HG02623 (cell line): ENCODE data around the gene DYDC2.

Experiments used
- ATAC-seq: cut with Tn5 transposase; IDR thresholded peaks from one replicate; pipeline ENCODE4 v1.9.1; 2021; ENCODE audit warnings: moderate library complexity; ENCODE audit not compliant: unreplicated experiment

The DYDC2 gene

DNA sequence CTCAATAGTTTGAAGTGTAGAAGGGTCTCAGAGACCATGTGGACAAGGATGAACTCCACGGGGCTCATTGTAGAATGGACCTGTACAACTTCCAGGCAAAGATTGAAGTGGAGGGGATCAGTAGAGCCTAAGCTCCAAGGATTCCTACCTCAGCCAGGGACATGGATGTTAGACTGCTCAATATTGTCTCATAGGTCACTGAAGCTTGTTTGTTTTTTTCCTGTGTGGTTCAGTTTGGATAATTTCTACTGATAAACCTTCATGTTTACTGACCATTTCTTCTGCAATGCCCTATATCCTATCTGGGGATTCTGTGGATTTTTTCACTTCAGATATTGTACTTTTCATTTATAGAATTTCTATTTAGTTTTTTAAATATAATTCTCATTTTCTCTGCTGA is 8.9 kb downstream of the DYDC2 start:
- ATAC-seq: no peak

DNA sequence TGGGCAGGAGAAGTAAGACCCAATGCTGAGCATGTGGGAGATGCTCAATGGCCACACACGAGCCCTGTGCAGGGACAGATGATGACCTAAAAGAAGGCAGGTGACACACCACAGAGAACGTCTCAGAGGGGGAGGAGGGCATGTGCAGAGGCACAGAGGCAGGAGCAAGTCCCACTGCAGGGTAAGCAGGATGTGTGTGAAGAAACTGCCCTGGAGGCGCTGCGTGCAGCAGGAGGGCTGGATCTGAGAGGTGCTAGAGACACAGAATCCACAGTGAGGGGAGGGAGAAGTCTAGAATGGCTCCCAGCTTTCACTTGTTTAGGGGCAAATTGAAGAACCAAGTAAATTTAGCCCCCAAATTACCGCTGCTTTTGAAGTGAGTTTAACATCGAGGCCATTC is 14.9 kb downstream of the DYDC2 start:
- ATAC-seq: no peak

GRCh38 chr10:80372675-80373074 is 16.1 kb downstream of the DYDC2 start:
- no peak for ATAC-seq

DNA sequence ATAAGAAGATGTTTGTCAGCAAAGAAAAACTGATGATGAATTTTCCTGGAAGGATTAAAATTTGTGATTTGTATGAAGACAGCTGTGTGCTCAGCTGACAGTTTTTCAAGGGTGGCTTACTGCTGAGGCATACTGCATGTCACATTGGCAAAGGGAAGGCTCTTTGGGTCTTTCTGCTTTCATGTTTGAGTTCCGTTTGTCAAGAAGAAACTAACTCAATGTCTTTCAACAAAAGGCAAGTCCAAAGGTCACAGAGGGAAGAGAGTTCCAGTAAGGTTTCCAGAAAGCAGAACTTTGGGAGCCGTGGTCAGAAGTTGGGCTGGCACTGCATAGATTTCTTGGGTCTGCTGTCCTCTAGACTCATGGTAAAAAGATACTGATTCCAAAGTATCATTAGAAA is 16.9 kb downstream of the DYDC2 start:
- no peak for ATAC-seq

- no peak for ATAC-seq
These were observed 23.1 kb downstream of the DYDC2 start for GRCh38 chr10:80379701-80380100.

GRCh38 chr10:80380185-80380584 is 23.6 kb downstream of the DYDC2 start:
- no peak for ATAC-seq

DNA sequence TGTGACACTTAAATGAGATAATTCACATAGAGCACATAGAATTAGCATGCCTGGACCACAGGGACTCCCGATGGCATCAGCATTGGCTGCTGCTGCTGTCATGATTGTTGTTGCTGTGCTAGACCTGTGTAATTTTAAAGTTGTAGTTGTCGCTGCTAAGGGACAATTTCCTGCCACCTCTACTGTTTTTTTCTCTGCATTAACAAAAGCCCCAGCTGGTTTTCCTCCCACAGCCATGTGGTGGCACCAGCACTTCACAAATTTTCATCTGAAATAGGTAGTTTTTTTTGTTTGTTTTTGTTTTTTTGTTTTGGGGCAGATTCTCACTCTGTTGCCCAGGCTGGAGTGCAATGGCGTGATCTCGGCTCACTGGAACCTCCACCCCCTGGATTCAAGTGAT is 26.4 kb downstream of the DYDC2 start:
- peak; percentile 46 for ATAC-seq

- no peak for ATAC-seq
These were observed 34.2 kb downstream of the DYDC2 start for GRCh38 chr10:80390740-80391139.

- no peak for ATAC-seq
These were observed 35.7 kb downstream of the DYDC2 start for GRCh38 chr10:80392250-80392649.

DNA sequence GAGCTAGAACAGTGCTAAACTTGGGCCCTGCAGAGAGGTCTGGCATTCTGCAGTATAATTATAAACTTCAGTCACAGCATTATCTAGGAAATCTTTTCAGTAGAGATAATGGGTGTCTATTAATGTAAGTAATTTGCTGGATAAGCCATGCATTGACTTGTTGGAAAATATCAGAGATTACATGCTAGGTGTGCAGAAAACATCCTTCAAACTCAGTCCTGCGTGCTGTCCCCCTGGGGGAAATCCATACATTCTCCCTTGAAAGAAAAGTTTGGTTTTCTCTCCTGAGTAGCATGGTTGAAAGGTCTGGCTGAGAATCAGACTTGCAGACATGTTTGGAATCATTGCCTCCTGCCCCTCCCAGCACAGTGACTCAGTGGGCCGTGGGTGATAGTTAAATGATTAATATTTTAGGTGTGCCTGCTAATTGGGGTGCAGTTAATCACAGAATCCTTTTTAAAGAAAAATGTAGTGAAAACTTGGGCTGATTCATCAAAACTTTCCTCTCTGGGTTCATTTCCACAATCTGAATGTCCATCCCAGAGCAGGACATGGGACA is 37.9 kb downstream of the DYDC2 start:
- ATAC-seq: no peak

DNA sequence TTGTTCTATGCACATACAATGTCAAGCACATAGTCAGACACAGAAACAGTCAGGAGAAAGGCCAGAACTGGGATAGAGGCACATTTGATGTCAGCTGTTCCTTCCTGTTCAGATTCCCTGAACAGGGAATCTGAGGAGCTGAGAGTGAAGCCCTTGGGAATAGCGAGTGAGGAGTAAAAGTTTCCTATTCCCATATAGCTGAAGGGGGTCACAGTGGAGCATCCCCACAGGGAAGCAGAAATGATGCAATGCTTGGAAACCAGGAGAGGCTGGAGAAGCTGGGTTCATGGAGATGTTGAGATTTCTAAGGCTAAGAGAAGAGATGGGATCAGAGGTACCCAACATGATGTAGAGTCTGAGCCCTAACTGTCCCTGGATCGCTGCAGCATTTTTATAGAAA is 40.4 kb downstream of the DYDC2 start:
- no peak for ATAC-seq

DNA sequence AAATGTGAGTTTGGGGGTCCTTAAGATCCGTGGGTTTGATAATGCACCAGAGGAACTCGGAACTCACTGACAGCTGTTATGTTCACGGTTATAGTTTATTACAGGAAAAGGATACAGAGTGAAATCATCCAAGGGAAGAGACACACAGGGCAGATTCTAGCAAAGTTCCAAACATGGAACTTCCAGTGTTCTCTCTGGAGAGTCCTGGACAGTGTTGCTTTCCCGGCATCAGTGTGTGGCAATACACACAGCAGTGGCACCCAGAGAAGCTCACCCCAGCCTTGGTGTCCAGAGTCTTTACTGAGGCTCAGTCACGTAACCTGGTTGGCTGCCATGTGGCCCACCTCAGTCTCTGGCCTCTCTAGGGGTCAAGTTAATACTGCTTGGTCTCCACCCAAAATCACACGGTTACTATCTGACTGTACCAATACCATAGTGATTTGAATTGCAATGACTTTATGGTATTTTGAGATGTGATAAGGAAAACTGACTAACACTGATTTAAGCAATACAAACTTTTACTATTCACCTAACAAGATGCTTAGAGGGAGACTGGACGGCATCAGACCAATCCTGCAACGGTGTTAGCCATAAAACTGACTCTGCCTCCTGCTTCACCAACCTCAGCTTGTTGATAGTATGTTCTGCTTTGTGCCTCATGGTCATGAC is 43.7 kb downstream of the DYDC2 start:
- ATAC-seq: no peak

- no peak for ATAC-seq
These were observed 48.5 kb downstream of the DYDC2 start for GRCh38 chr10:80405035-80405434.

DNA sequence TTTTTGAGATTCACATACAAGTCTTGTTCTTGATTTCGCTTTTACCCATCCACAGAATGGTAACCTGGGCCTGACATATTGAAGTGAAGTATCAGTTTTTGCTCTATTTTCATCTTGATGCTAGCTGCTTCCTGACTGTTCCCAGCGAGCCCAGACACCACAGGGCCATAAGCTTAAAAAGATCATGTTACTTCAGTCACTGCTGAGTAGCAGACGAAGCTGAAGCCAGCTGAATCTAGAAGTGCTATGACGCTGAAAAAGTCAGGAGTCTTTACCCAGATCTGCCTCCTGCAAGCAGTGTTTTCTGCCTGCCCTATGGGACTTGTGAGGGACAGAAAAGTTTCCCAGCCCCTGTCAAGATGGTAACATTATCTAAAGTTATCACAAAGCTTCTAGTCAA is 49.0 kb downstream of the DYDC2 start:
- ATAC-seq: no peak

DNA sequence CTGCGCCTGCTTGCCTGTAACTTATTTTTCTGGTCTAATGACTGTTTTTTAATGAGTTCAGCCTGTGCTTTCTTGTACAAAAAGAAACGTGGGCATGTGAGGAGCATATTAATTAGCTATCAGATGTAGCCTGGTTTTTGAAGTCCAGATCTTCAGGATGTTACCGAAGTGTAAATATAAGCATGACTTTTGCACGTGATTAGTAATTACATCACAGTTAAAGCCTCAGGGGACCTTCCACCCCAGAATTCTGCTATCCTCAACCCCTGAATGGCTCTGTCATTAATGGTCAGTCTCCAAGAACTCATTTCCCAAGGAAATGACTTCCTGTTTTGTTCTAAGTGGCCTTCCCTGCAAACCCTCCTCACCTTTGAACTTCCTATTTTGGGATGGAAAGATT is 49.6 kb downstream of the DYDC2 start:
- no peak for ATAC-seq

DNA sequence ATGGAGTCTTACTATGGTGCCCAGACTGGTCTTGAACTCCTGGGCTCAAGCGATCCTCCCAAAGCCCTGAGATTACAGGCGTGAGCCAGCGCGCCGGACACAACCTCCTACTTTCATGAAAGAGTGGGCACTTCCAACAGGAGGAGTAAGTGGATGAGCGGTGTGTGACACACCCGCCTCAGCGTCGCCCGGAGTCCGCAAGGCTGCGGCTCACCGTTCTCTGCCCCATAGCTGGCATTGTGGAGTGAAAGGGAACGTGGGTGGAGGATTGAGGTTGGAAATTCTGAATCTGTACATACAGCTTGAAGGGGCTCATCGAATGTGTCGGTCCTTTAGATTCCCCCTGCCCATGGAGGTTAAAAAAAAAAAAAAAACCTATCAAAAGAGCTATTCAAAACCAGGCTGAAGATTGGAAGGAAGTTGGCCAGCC is 51.2 kb downstream of the DYDC2 start:
- peak; percentile 18 for ATAC-seq

DNA sequence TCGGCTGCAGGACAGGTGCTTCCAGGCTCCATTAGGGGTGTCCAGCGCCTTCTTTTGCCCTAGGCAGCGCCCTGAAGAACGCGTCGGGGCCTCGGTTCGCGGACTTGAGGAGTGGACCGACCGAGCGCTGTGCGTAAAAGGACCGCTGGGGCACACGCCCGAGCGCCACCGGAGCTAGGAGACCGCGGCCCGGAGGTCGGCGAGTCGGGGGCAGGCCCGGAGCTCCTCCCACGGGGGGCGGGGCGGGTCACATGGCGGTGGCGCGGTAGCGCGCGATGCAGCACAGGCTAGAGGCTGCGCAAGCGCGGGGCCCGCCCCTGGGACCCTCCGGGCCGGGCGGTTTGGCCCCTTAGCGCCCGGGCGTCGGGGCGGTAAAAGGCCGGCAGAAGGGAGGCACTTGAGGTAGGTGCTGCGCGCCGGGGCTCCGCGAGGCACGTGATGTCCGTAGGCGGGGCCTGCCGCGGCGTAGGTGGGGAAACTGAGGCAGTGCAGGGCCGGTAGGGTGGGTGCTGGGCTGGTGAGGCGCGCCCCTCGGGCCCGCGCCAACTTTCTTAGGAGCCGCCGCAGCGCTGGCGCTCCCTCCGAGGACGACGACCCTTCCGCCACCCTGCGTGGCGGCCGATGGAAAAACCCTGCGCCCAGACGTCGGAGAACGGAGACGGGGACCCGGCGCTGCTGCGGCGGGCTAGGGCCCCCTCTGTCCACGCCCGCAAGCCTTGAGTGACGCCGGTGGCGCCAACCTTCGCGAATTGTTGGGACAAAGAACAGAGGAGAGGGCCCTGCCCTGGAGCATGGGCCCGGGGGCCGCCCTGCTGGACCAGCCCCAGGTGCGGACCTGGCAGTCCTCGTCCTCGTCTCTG is 51.9 kb downstream of the DYDC2 start, which contains the start of gene PRXL2A:
PRXL2A (plus strand) TSS at position 310 of the 860 bp plus-strand sequence. CDS start 11,917 bp downstream, outside the sequence.
- ATAC-seq: peak; percentile 97

- ATAC-seq: no peak
These were observed 52.5 kb downstream of the DYDC2 start for GRCh38 chr10:80409121-80409520.

GRCh38 chr10:80410122-80410521 is 53.5 kb downstream of the DYDC2 start:
- no peak for ATAC-seq

- no peak for ATAC-seq
These were observed 54.1 kb downstream of the DYDC2 start for GRCh38 chr10:80410578-80411145.

DNA sequence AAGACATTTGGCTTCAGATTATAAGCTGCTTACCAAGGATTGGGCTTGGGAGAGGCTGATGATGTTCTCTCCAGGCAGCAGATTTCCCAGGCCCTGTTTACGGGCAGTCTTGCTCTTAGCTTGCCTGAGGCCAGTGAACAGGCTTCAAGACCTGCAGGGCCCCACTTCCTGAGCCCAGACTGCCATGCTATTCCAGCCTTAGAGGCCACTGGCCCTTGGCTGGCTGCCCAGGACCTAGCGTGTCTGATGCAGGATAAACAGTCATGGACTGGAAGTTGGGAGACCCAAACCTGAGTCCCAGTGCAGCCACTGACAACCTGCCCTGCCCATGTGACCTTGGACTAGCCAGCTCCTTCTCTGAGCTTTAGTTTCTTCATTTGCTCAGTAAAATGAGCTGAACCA is 54.7 kb downstream of the DYDC2 start:
- ATAC-seq: no peak
